ENCODE results near the gene NT5C1B. TPM values are rescaled to one million over a fixed set of nuclear protein-coding genes. Genes with fewer than 3 reads are reported as not detected.

NT5C1B gene
- total RNA-seq, 4 donors from 2014 or later = 0.42 TPM; not detected in 3

GRCh38 chr2:18598848-18599484 is 9.6 kb upstream of the NT5C1B start:
- Histone ChIP-seq H3K4me3 (no peak overlapping the region), H3K9me3 (no peaks in the 10 kb centered on the region), H3K27me3 (no peaks in the 10 kb centered on the region), H3K4me1 (peaks cover 6 to 30% (median 17%) of the 10 kb centered on the region in 4 donors), H3K27ac (replicated peaks in 1 of 4) (peak overlapping the region; percentile 11 to 53 (median 20)), H3K36me3 (no peaks in the 10 kb centered on the region)
- TF ChIP-seq, protein P1, sequence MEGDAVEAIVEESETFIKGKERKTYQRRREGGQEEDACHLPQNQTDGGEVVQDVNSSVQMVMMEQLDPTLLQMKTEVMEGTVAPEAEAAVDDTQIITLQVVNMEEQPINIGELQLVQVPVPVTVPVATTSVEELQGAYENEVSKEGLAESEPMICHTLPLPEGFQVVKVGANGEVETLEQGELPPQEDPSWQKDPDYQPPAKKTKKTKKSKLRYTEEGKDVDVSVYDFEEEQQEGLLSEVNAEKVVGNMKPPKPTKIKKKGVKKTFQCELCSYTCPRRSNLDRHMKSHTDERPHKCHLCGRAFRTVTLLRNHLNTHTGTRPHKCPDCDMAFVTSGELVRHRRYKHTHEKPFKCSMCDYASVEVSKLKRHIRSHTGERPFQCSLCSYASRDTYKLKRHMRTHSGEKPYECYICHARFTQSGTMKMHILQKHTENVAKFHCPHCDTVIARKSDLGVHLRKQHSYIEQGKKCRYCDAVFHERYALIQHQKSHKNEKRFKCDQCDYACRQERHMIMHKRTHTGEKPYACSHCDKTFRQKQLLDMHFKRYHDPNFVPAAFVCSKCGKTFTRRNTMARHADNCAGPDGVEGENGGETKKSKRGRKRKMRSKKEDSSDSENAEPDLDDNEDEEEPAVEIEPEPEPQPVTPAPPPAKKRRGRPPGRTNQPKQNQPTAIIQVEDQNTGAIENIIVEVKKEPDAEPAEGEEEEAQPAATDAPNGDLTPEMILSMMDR (IDR thresholded peaks at IDR 0.05) = no peak
- no peak for TF ChIP-seq POLR2AphosphoS5 (IDR thresholded peaks at IDR 0.05)
- TF ChIP-seq EP300 (IDR thresholded peaks at IDR 0.05) = no peak
- no peak for TF ChIP-seq POLR2A (IDR thresholded peaks at IDR 0.05; ENCODE audit: low read depth)
- intact Hi-C loops (cut with DNase I) = no loop called here
- WGBS = 54% methylated on average over 6 of the region's 6 CpGs
- no peak for DNase-seq (ENCODE audit: extremely low spot score)

- TF ChIP-seq, protein P1 (IDR thresholded peaks at IDR 0.05) = no peak
- TF ChIP-seq EP300 (IDR thresholded peaks at IDR 0.05) (no peak), POLR2A (IDR thresholded peaks at IDR 0.05; ENCODE audit: low read depth) (no peak), POLR2AphosphoS5 (IDR thresholded peaks at IDR 0.05) (no peak)
- Histone ChIP-seq H3K4me3 (no peak overlapping the region), H3K9me3 (no peaks in the 10 kb centered on the region), H3K27ac (replicated peaks in 1 of 4) (no peak overlapping the region), H3K36me3 (no peaks in the 10 kb centered on the region), H3K4me1 (peaks cover 6 to 27% (median 17%) of the 10 kb centered on the region in 4 donors), H3K27me3 (no peaks in the 10 kb centered on the region)
- 64% methylated on average over 5 of the region's 5 CpGs for WGBS
- DNase-seq (ENCODE audit: extremely low spot score) = no peak
- intact Hi-C loops (cut with DNase I) = no loop called here
Measured at GRCh38 chr2:18597618-18598017, 8.2 kb upstream of the NT5C1B start.

- TF ChIP-seq POLR2A (IDR thresholded peaks at IDR 0.05; ENCODE audit: low read depth) (no peak), EP300 (IDR thresholded peaks at IDR 0.05) (no peak)
- TF ChIP-seq, protein P1 (IDR thresholded peaks at IDR 0.05) = no peak
- no peaks in the 10 kb centered on the region for H3K36me3 ChIP-seq
- H3K9me3 ChIP-seq = no peaks in the 10 kb centered on the region
- no peak overlapping the region for H3K4me3 ChIP-seq
- peaks cover 6 to 27% (median 17%) of the 10 kb centered on the region in 4 donors for H3K4me1 ChIP-seq
- H3K27me3 ChIP-seq = no peaks in the 10 kb centered on the region
- intact Hi-C loops (cut with DNase I) = no loop called here
- no peak overlapping the region for H3K27ac ChIP-seq (replicated peaks in 1 of 4)
- 76% methylated on average over 3 of the region's 3 CpGs for WGBS
- DNase-seq (ENCODE audit: extremely low spot score) = no peak
Measured at GRCh38 chr2:18596993-18597392, 7.6 kb upstream of the NT5C1B start.

DNA sequence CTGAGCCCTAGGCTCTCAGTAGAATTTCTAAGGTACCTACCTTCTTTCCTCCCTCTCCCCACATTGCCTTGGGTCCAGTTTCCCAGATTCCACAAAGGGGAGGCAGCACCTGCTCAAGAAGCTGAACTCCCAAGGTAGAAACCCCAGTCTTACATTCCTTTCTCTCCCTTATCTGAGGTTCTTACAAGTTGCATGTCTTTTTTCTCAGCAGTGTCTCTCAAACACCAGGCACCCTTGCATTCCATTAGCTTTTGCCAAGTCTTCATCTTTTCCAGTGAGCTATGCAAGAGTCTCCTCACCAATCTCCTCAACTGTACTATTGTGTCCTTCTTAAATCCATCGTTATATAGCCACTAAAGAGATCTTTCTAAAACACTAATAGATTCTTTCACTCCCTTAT is 4.1 kb upstream of the NT5C1B start:
- Histone ChIP-seq H3K4me3 (no peak overlapping the region), H3K36me3 (no peaks in the 10 kb centered on the region), H3K9me3 (no peaks in the 10 kb centered on the region), H3K27ac (replicated peaks in 1 of 4) (no peak overlapping the region), H3K27me3 (no peaks in the 10 kb centered on the region), H3K4me1 (peaks cover 1 to 7% (median 4%) of the 10 kb centered on the region in 4 donors)
- intact Hi-C loops (cut with DNase I) = no loop called here
- 96% methylated on average over 1 of the region's 1 CpG for WGBS
- TF ChIP-seq POLR2A (IDR thresholded peaks at IDR 0.05; ENCODE audit: low read depth) = no peak
- TF ChIP-seq EP300 (IDR thresholded peaks at IDR 0.05) = no peak
- no peak for TF ChIP-seq POLR2AphosphoS5 (IDR thresholded peaks at IDR 0.05)
- TF ChIP-seq, protein P1 (IDR thresholded peaks at IDR 0.05) = no peak
- DNase-seq (ENCODE audit: extremely low spot score) = no peak

DNA sequence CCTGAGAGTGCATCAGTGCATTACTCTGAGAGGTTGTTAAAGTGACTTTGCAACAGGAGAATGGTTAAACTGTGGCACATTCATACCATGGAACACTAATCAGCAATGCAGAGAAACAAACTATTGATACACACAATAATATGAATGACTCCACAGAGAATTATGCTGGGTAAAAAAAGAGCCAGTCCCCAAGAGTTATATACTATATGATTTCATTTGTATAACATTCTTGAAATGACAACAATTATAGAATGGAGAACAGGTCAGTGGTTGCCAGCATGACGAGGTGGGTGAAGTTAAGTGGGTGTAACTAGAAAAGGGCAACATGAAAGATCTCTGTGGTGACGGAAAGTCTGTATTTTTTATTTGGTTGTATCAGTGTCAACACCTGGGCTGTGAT is 3.0 kb upstream of the NT5C1B start:
- TF ChIP-seq EP300 (IDR thresholded peaks at IDR 0.05) = no peak
- TF ChIP-seq POLR2AphosphoS5 (IDR thresholded peaks at IDR 0.05) = no peak
- TF ChIP-seq POLR2A (IDR thresholded peaks at IDR 0.05; ENCODE audit: low read depth) = no peak
- TF ChIP-seq, protein P1 (IDR thresholded peaks at IDR 0.05) = no peak
- 80% methylated on average over 2 of the region's 2 CpGs for WGBS
- H3K27ac ChIP-seq (replicated peaks in 1 of 4) = no peak overlapping the region
- H3K36me3 ChIP-seq = no peaks in the 10 kb centered on the region
- no peaks in the 10 kb centered on the region for H3K27me3 ChIP-seq
- no peak for DNase-seq (ENCODE audit: extremely low spot score)
- no peaks in the 10 kb centered on the region for H3K9me3 ChIP-seq
- no peak overlapping the region for H3K4me3 ChIP-seq
- intact Hi-C loops (cut with DNase I) = no loop called here
- peaks cover 0 to 6% (median 0%) of the 10 kb centered on the region in 4 donors for H3K4me1 ChIP-seq

Measured in esophagus muscularis mucosa (tissue), 4 donors.